ENCODE data around the gene TPSD1.
"Not testable (repeated sequence)": the region's sequence is repeated elsewhere in the genome, so short reads cannot be mapped to it uniquely, and the experiment has no call there.

- TF ChIP-seq EZH2phosphoT487 (IDR thresholded peaks at IDR 0.05; ENCODE audit: borderline replicate concordance, low read length); CTCF (conservative IDR thresholded peaks at IDR 0.05; ENCODE audit: low read depth, low read length); EZH2 (IDR thresholded peaks at IDR 0.05; ENCODE audit: low read length, unreplicated experiment): not testable (repeated sequence)
These were observed 12.5 kb upstream of the TPSD1 start for GRCh38 chr16:1243363-1243762.
